B cell (primary cell): ENCODE data around the gene DACH2.

Source experiments
- CTCF ChIP-seq: fragments of 200-600 bp; IDR thresholded peaks from one replicate; pipeline ENCODE4 v1.8.0; 2022; ENCODE audit warnings: antibody characterized with exemption, mild to moderate bottlenecking
- EZH2 ChIP-seq: IDR thresholded peaks from 2 replicates; pipeline ENCODE4 v1.6.1; 2012; ENCODE audit warnings: borderline replicate concordance, low read depth, mild to moderate bottlenecking, moderate library complexity, low read length; ENCODE audit not compliant: insufficient read depth, poor library complexity, severe bottlenecking

GRCh38 chrX:86171366-86171765 lies 23.1 kb downstream of the DACH2 start:
- TF ChIP-seq CTCF (no peak), EZH2 (no peak)
